ENCODE results near the gene SLC7A5.
A peak's percentile ranks its signal among the peaks of the same experiment; 100 is the strongest.
"Not testable (repeated sequence)": the region's sequence is repeated elsewhere in the genome, so short reads cannot be mapped to it uniquely, and the experiment has no call there.

SLC7A5 gene

GRCh38 chr16:87887931-87888330, 18.6 kb upstream of the SLC7A5 start:
- DNase-seq, result not testable (repeated sequence)

- DNase-seq, result not testable (repeated sequence)
These were observed 16.2 kb upstream of the SLC7A5 start for GRCh38 chr16:87885371-87885967.

- DNase-seq, result no peak
These were observed 13.2 kb upstream of the SLC7A5 start for GRCh38 chr16:87882436-87883019.

GRCh38 chr16:87881324-87882200, 12.3 kb upstream of the SLC7A5 start:
- peak; percentile 61 for DNase-seq

- no peak for DNase-seq
These were observed 10.9 kb upstream of the SLC7A5 start for GRCh38 chr16:87880117-87880696.

GRCh38 chr16:87879411-87880013, 10.2 kb upstream of the SLC7A5 start:
- DNase-seq, result not testable (repeated sequence)

GRCh38 chr16:87878704-87879103, 9.4 kb upstream of the SLC7A5 start:
- no peak for DNase-seq

GRCh38 chr16:87877942-87878507, 8.7 kb upstream of the SLC7A5 start:
- peak; percentile 5 for DNase-seq

GRCh38 chr16:87874639-87875427, 5.5 kb upstream of the SLC7A5 start:
- DNase-seq, result peak; percentile 30

- peak; percentile 89 for DNase-seq
These were observed 1.3 kb upstream of the SLC7A5 start for GRCh38 chr16:87870418-87871291.

- DNase-seq, result not testable (repeated sequence)
These were observed 641 bp upstream of the SLC7A5 start for GRCh38 chr16:87869879-87870417.

- peak; percentile 30 for DNase-seq
These were observed 865 bp downstream of the SLC7A5 start for GRCh38 chr16:87868254-87869029.

- DNase-seq, result not testable (repeated sequence)
These were observed 3.3 kb downstream of the SLC7A5 start for GRCh38 chr16:87865902-87866555.

GRCh38 chr16:87864331-87864989, 4.8 kb downstream of the SLC7A5 start:
- no peak for DNase-seq

GRCh38 chr16:87863327-87863635, 6.0 kb downstream of the SLC7A5 start:
- DNase-seq, result not testable (repeated sequence)

- DNase-seq, result not testable (repeated sequence)
These were observed 6.5 kb downstream of the SLC7A5 start for GRCh38 chr16:87862597-87863326.

GRCh38 chr16:87861300-87862099, 7.8 kb downstream of the SLC7A5 start:
- not testable (repeated sequence) for DNase-seq

All from OCI-M1 (cell line).